ENCODE measurements around the gene GNB4.

GRCh38 chr3:179488213-179488612 is 36.9 kb upstream of the GNB4 start:
- TF ChIP-seq TAF1 (IDR thresholded peaks at IDR 0.05; ENCODE audit: low read depth, low read length) (no peak), POLR2A (IDR thresholded peaks at IDR 0.05; ENCODE audit: low read depth, low read length) (no peak), POLR2AphosphoS5 (IDR thresholded peaks at IDR 0.05; ENCODE audit: low read depth, low read length) (no peak), SPI1 (IDR thresholded peaks at IDR 0.05; ENCODE audit: low read depth, low read length) (no peak), POU2F2 (IDR thresholded peaks at IDR 0.05; ENCODE audit: low read depth, low read length) (no peak)
